ENCODE measurements around the gene ZAR1. TPM values are rescaled to one million over a fixed set of nuclear protein-coding genes. Genes with fewer than 3 reads are reported as not detected.

The ZAR1 gene, protein sequence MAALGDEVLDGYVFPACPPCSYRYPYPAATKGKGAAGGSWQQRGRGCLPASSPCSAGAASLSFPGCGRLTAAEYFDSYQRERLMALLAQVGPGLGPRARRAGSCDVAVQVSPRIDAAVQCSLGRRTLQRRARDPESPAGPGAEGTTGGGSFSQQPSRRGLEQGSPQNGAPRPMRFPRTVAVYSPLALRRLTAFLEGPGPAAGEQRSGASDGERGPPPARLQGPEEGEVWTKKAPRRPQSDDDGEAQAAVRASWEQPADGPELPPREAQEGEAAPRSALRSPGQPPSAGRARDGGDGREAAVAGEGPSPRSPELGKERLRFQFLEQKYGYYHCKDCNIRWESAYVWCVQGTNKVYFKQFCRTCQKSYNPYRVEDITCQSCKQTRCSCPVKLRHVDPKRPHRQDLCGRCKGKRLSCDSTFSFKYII
- total RNA-seq: 0.06 TPM in 1 of 2 replicates, not detected in the other

DNA sequence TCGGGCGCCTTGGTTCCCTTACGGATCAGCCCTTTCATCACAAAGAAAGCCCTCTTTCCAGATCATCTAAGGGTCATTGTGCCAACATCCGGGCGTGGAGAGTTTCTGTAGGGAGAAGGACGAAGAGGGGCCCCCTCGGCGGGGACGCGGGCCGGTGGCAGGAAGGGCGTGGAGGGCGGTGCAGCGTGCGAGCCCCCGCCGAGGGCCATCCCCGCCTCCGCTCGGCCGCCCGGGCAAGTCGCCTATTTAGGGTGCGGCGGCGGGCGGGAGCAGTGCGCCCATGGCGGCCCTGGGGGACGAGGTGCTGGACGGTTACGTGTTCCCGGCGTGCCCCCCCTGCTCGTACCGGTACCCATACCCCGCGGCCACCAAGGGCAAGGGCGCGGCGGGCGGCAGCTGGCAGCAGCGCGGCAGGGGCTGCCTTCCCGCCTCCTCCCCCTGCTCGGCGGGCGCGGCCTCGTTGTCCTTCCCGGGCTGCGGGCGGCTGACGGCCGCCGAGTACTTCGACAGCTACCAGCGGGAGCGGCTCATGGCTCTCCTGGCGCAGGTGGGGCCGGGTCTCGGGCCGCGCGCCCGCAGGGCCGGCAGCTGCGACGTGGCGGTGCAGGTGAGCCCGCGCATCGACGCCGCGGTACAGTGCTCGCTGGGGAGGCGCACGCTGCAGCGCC, at the start of gene ZAR1:
ZAR1 (plus strand) TSS at position 241 of the 668 bp plus-strand sequence; CDS start at position 281, 40 bp downstream.

DNA sequence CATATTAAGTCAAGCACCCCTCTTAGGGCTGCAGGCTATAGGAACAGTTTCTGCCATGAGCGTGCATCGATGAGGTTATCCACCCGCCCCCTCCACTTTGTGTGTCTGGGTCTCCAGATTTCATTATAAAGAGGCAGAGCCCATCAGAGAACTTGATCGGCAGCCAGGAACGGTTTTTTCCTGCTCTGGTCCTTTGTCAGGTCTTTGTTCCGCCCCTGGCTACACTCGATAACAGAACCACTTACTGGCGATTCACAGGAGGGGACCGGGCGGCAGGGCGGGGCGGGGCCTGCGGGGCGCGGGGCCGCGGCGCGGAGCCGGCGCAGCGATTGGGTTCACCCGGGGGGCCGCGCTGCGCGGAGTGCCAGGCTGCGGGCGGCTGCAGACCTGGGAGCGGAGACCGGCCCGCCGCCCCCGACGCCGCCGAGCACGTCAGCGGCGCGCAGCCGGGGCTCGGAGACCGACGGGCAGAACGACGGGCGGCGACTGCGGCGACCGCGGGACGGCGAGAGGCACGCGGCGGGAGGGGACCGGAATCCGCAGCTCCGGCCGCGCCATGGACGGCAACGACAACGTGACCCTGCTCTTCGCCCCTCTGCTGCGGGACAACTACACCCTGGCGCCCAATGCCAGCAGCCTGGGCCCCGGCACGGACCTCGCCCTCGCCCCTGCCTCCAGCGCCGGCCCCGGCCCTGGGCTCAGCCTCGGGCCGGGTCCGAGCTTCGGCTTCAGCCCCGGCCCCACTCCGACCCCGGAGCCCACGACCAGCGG, 6.9 kb upstream of the ZAR1 start, which contains the start of gene SLC10A4:
SLC10A4 (plus strand) TSS at position 338 of the 771 bp plus-strand sequence; CDS start at position 557, 219 bp downstream.

Other genes starting within 250 kb of the ZAR1 start
- gene TEC, start 220.4 kb upstream of the ZAR1 start, total RNA-seq: 0.37 and 0.92 TPM in 2 replicates
- 21.5 and 27.1 TPM in 2 replicates for gene SLAIN2, start 148.7 kb upstream of the ZAR1 start, total RNA-seq
- under 0.01 and 0.06 TPM in 2 replicates for gene SLC10A4, start 6.9 kb upstream of the ZAR1 start, total RNA-seq